Adrenal gland (tissue), 12 donors: ENCODE results near the gene CCN5. TPM values are rescaled to one million over a fixed set of nuclear protein-coding genes. Genes with fewer than 3 reads are reported as not detected.

Experiments
- DNase-seq, 7 donors: peaks; one replicate each; pipeline ENCODE4 v3.0.0-alpha.2; 2019 to 2020
- H3K27ac ChIP-seq, 5 donors: fragments of 200-600 bp; sonication (generic) in 4 of 5; 1 replicate in 3 of 5; 2 replicates in 2 of 5; pipeline versions ENCODE4 v1.5.1 to v1.8.0; 2016 to 2020; ENCODE audit warnings: mild to moderate bottlenecking in 1 of 5
- H3K27me3 ChIP-seq: fragments of 200-600 bp; 2 replicates; pipeline ENCODE4 v1.8.0; 2021
- H3K36me3 ChIP-seq, 2 donors: fragments of 200-600 bp; replicated peaks in 1 of 2; 1 replicate in 1 of 2; 2 replicates in 1 of 2; pipeline versions ENCODE4 v1.5.1 to v1.8.0; 2018 to 2022
- H3K4me1 ChIP-seq, 2 donors: fragments of 200-600 bp; replicated peaks in 1 of 2; 1 replicate in 1 of 2; 2 replicates in 1 of 2; pipeline versions ENCODE4 v1.5.1 to v1.8.0; 2018 to 2021
- H3K4me3 ChIP-seq, 4 donors: fragments of 200-600 bp; sonication (generic) in 3 of 4; one replicate each; pipeline ENCODE4 v1.5.1; 2016 to 2018
- H3K9me3 ChIP-seq, 3 donors: fragments of 200-600 bp; sonication (generic) in 1 of 3; replicated peaks in 1 of 3; 1 replicate in 2 of 3; 2 replicates in 1 of 3; pipeline versions ENCODE4 v1.5.1 to v1.8.0; 2016 to 2021
- POLR2A ChIP-seq, 2 donors: fragments of 450-650 bp; IDR thresholded peaks; one replicate each; pipeline ENCODE4 v1.6.1; 2017; ENCODE audit warnings: antibody characterized with exemption in 2 of 2, mild to moderate bottlenecking in 2 of 2, moderate library complexity in 1 of 2
- WGBS, 4 donors: extraction: QIAGEN DNeasy Blood & Tissue Kit in 2 of 4; methylation state at CpG; one replicate each; pipeline versions ENCODE4 v1.1.5 to v1.1.7; 2013 to 2017; 5-methylcytosine and 5-hydroxymethylcytosine counted together
- intact Hi-C, 2 donors: fragments of 100-400 bp; cut with DNase I; formaldehyde crosslinking; loops; one replicate each; pipeline versions ENCODE4 v1.14.1 to v1.15.0; 2022 to 2023
- polyA plus RNA-seq, 3 donors: library from polyadenylated mRNA; stranded (reverse); fragments of 200-250 nt in 2 of 3; fragments of 350-450 nt in 1 of 3; fragmentation: Illumina TruSeq in 1 of 3; extraction: RNeasy Lipid Tissue Mini Kit (QIAGEN cat#74804) in 1 of 3; gene quantifications; one replicate each; pipeline ENCODE4 v1.2.3, GENCODE V29; 2013 to 2014
- total RNA-seq, 9 donors: library from RNA; depleted of rRNA in 4 of 9; stranded (reverse); fragments of >200 nt in 4 of 9; fragments of 120-200 nt in 1 of 9; fragmentation: NEBNext Ultra II Directional in 1 of 9; extraction: Animal tissue kit (Norgen Biotek cat#: 25700) in 1 of 9; gene quantifications; one replicate each; pipeline versions ENCODE4 v1.1.0 to v1.2.4, GENCODE V29; 2013 to 2023
- TF ChIP-seq, protein P1 (sequence below), 6 experiments: fragments of 450-650 bp in 4 of 6; fragments of 200-600 bp in 2 of 6; sonication (generic) in 1 of 6; IDR thresholded peaks; 1 replicate in 5 of 6; 2 replicates in 1 of 6; pipeline versions ENCODE4 v1.5.1 to v1.8.0; 2016 to 2021; ENCODE audit warnings: antibody characterized with exemption in 6 of 6, mild to moderate bottlenecking in 2 of 6, moderate library complexity in 1 of 6
- donor health status: healthy with polysubstance abuse.
- donor health status: Bipolar disorder and iron deficiency.
- donor health status: DM: yes; HTN: yes; CAD: no.
- donor health status: DM: no; HTN: no; CAD: no.
- donor health status: DM: no; HTN: no; CAD: no.
- donor health status: DM: yes; HTN: yes; CAD: no.

Gene CCN5
- total and polyA plus RNA-seq, 12 donors, result 8.0 to 115 (median 52.7) TPM

DNA sequence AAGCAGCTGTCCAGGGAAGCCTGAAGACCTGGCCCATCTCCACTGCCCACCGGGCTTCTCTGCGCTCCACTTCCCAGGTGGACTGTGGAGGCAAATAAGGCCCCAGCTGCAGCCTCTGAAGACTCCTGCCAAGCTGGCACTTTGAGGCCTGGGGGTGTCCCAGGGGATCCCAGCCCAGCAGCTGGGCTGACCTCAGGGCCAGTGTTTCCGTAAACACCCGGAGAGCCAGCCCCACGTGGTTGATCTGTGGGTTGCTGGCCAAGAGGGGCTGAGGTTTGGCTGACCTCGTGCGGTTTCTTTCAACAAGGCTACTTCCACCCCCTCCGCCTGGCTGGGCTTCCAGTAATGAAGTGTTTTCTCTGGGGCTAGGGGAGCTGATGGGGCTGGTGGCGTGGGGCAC, 12.4 kb upstream of the CCN5 start:
- peak; percentile 80 to 96 (median 95) for DNase-seq
- Histone ChIP-seq H3K9me3 (no peaks in the 10 kb centered on the region), H3K4me1 (peaks cover 25 to 26% of the 10 kb centered on the region in 2 donors), H3K4me3 (no peak overlapping the region), H3K27ac (peak overlapping the region; percentile 55 to 88 (median 83)), H3K27me3 (no peaks in the 10 kb centered on the region), H3K36me3 (no peaks in the 10 kb centered on the region)
- TF ChIP-seq, protein P1, sequence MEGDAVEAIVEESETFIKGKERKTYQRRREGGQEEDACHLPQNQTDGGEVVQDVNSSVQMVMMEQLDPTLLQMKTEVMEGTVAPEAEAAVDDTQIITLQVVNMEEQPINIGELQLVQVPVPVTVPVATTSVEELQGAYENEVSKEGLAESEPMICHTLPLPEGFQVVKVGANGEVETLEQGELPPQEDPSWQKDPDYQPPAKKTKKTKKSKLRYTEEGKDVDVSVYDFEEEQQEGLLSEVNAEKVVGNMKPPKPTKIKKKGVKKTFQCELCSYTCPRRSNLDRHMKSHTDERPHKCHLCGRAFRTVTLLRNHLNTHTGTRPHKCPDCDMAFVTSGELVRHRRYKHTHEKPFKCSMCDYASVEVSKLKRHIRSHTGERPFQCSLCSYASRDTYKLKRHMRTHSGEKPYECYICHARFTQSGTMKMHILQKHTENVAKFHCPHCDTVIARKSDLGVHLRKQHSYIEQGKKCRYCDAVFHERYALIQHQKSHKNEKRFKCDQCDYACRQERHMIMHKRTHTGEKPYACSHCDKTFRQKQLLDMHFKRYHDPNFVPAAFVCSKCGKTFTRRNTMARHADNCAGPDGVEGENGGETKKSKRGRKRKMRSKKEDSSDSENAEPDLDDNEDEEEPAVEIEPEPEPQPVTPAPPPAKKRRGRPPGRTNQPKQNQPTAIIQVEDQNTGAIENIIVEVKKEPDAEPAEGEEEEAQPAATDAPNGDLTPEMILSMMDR (IDR thresholded peaks at IDR 0.05), result no peak
- TF ChIP-seq POLR2A (IDR thresholded peaks at IDR 0.05), result peak in 1 of 2 donors; percentile 30
- intact Hi-C loops, result no loop called here
- 0 to 18% (median 8%) methylated on average over 1 to 9 of the region's 9 CpGs for WGBS, 4 donors

DNA sequence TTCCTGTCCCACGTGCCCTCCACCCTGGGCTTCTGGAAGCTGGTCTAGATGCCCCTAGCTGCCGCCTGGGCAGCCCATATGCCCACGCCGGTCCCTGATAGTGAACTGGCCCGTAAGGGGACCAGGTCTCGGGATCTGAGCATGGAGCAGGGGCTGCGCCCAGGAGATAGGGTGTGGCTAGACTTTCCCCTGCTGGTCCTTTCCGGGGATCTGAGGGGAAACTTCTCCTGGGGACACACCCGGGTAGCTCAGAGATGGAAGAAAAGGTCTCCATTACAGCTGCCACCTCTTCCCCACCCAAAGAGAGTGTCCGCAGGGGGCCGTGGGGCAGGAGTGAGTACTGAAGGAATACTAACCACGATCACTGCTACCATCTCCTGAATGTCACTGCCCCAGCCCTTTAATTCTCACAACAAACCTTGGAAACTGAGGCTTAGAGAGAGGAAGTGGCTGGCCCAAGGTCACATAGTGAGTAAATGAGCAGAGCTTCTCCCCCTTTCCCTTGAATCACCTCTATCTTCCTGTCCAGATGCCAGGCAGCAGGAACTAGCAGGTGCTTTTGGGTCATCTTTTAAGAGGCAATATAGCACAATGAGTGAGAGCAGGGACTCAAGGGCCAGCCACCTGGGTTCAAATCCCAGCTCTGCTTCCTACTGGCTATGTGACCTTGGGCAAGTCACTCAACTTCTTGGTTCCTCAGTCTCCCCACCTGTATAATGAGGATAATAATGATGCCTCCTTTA, 11.8 kb upstream of the CCN5 start:
- Histone ChIP-seq H3K9me3 (no peaks in the 10 kb centered on the region), H3K4me1 (peaks cover 25 to 26% of the 10 kb centered on the region in 2 donors), H3K27me3 (no peaks in the 10 kb centered on the region), H3K36me3 (no peaks in the 10 kb centered on the region), H3K4me3 (no peak overlapping the region), H3K27ac (peak overlapping the region; percentile 55 to 88 (median 83))
- TF ChIP-seq POLR2A (IDR thresholded peaks at IDR 0.05), result no peak
- TF ChIP-seq, protein P1 (IDR thresholded peaks at IDR 0.05), result no peak
- DNase-seq, result peak in 4 of 7 donors; percentile 43 to 58 (median 54)
- 42 to 58% (median 51%) methylated on average over 7 to 12 of the region's 12 CpGs; no CpG with 5 or more reads in 1 of the 4 donors for WGBS, 4 donors
- intact Hi-C loops, result no loop called here

DNA sequence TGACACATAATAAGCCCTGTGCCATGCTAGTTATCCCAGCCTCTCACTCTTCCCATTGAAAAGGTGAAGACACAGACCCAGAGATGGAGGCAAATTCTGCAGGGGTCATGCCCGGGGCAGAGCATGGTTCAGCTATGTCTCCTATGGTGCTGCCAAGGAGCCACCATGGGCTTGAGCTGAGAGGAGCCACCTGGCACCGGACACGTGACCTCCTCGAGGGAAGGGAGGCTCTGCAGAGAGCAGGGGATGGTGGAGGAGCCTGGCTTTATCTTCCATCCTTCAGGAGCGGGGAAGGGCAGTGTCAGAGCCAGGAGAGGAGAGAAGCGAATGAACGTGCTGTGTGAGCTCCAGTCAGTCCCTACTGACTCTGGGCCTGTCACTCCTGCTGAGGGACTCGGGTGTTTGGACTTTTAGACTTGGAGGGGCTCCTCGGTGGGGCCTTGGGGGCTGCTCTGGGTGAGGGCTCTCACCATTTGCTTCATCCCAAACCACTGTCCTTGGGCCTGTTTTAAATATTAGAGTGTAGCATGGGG, 11.1 kb upstream of the CCN5 start:
- Histone ChIP-seq H3K27ac (peak overlapping the region in 3 of 5 donors; percentile 83 to 88 (median 87)), H3K36me3 (no peaks in the 10 kb centered on the region), H3K4me3 (no peak overlapping the region), H3K4me1 (peaks cover 25 to 26% of the 10 kb centered on the region in 2 donors), H3K27me3 (no peaks in the 10 kb centered on the region), H3K9me3 (no peaks in the 10 kb centered on the region)
- peak in 1 of 7 donors; percentile 16 for DNase-seq
- TF ChIP-seq, protein P1 (IDR thresholded peaks at IDR 0.05), result no peak
- intact Hi-C loops, result no loop called here
- WGBS, 4 donors, result 86 to 100% (median 87%) methylated on average over 1 to 9 of the region's 9 CpGs

DNA sequence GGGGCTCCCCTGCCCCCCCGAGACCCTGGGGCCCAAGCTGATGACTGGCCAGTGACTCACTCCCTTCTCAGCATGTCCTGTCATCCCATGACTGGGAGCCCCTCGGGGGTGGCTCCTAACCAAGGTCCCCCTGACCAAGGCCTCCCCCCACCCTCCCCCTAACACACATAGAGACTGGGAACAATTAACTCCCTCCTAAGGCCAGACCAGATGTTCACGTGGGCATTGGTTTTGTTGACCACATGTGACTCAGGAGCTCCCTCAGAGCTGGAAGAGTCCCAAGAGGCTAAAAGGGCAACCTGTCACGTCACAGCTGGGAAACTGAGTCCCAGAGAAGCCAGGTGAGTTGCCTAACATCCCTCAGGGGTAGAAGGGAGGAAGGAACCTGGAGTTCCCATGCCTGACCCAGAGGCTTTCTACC, 10.6 kb upstream of the CCN5 start:
- intact Hi-C loops, result no loop called here
- peak in 6 of 7 donors; percentile 61 to 89 (median 68) for DNase-seq
- no peaks in the 10 kb centered on the region for H3K27me3 ChIP-seq
- H3K27ac ChIP-seq, result peak overlapping the region in 3 of 5 donors; percentile 13 to 83 (median 35)
- H3K9me3 ChIP-seq, result no peaks in the 10 kb centered on the region
- no peak overlapping the region for H3K4me3 ChIP-seq
- 29 to 52% (median 34%) methylated on average over 3 to 4 of the region's 4 CpGs for WGBS, 4 donors
- TF ChIP-seq, protein P1 (IDR thresholded peaks at IDR 0.05), result no peak
- TF ChIP-seq POLR2A (IDR thresholded peaks at IDR 0.05), result no peak
- H3K4me1 ChIP-seq, result peaks cover 25 to 26% of the 10 kb centered on the region in 2 donors
- no peaks in the 10 kb centered on the region for H3K36me3 ChIP-seq
